Chondrocyte (in vitro differentiated cells): ENCODE data around the gene PABPN1. TPM values are rescaled to one million over a fixed set of nuclear protein-coding genes. Genes with fewer than 3 reads are reported as not detected.

Source experiments
- DNase-seq: peaks from one replicate; pipeline ENCODE4 v3.0.0; 2021; ENCODE audit warnings: mixed read lengths, low spot score
- H3K27ac Mint-ChIP-seq: one replicate; pipeline ENCODE4 v1.8.0; 2021; ENCODE audit warnings: mild to moderate bottlenecking, moderate library complexity, mixed read lengths; ENCODE audit not compliant: unreplicated experiment
- H3K27me3 Mint-ChIP-seq: 2 replicates; pipeline ENCODE4 v1.8.0; 2021; ENCODE audit warnings: low read depth, mixed read lengths
- H3K36me3 Mint-ChIP-seq: 2 replicates; pipeline ENCODE4 v1.8.0; 2021; ENCODE audit warnings: low read depth, mixed read lengths
- H3K4me1 Mint-ChIP-seq: 2 replicates; pipeline ENCODE4 v1.8.0; 2021; ENCODE audit warnings: low read depth, mild to moderate bottlenecking, mixed read lengths
- H3K4me3 Mint-ChIP-seq: one replicate; pipeline ENCODE4 v1.8.0; 2021; ENCODE audit warnings: mild to moderate bottlenecking, moderate library complexity, mixed read lengths; ENCODE audit not compliant: unreplicated experiment
- H3K9me3 Mint-ChIP-seq: 2 replicates; pipeline ENCODE4 v1.8.0; 2021; ENCODE audit warnings: low read depth, mixed read lengths
- CTCF ChIP-seq: fragments of 200-600 bp; sonication (generic); IDR thresholded peaks from 2 replicates; pipeline ENCODE4 v1.5.0; 2021; ENCODE audit warnings: antibody characterized with exemption, mild to moderate bottlenecking, moderate library complexity
- total RNA-seq: library from RNA; stranded (reverse); gene quantifications from 3 replicates; pipeline ENCODE4 v1.2.1, GENCODE V29; 2021

The PABPN1 gene
- total RNA-seq, 1 donor from 2014 or later, result 135 TPM

GRCh38 chr14:23284654-23285529 is 36.4 kb upstream of the PABPN1 start:
- H3K9me3 Mint-ChIP-seq, result no peaks in the 10 kb centered on the region
- no peaks in the 10 kb centered on the region for H3K36me3 Mint-ChIP-seq
- peak overlapping the region; percentile 59 for H3K27ac Mint-ChIP-seq
- no peaks in the 10 kb centered on the region for H3K27me3 Mint-ChIP-seq
- DNase-seq, result no peak
- H3K4me3 Mint-ChIP-seq, result peak overlapping the region; percentile 91
- TF ChIP-seq CTCF, result no peak
- H3K4me1 Mint-ChIP-seq, result peaks cover 23% of the 10 kb centered on the region

- DNase-seq, result no peak
- Mint-ChIP-seq H3K4me3 (peak overlapping the region; percentile 91), H3K9me3 (no peaks in the 10 kb centered on the region), H3K36me3 (no peaks in the 10 kb centered on the region), H3K27me3 (peaks cover 2% of the 10 kb centered on the region), H3K4me1 (peaks cover 23% of the 10 kb centered on the region), H3K27ac (peak overlapping the region; percentile 59)
- TF ChIP-seq CTCF, result no peak
These were observed 35.7 kb upstream of the PABPN1 start for GRCh38 chr14:23285530-23286019.

- H3K36me3 Mint-ChIP-seq, result no peaks in the 10 kb centered on the region
- peak; percentile 99 for DNase-seq
- H3K27ac Mint-ChIP-seq, result peak within 1 kb of the TSS; percentile 98
- H3K4me3 Mint-ChIP-seq, result peak within 1 kb of the TSS; percentile 91
- peak; percentile 55 for TF ChIP-seq CTCF
- H3K27me3 Mint-ChIP-seq, result peaks cover 2% of the 10 kb centered on the region
- no peaks in the 10 kb centered on the region for H3K9me3 Mint-ChIP-seq
- peaks cover 23% of the 10 kb centered on the region for H3K4me1 Mint-ChIP-seq
These were observed 35.0 kb upstream of the PABPN1 start, which contains the start of gene HOMEZ for GRCh38 chr14:23286020-23286901. Gene HOMEZ (minus strand): TSS chr14:23286132. CDS start chr14:23285952, 180 bp downstream.

GRCh38 chr14:23286902-23287479 is 34.3 kb upstream of the PABPN1 start:
- no peaks in the 10 kb centered on the region for H3K36me3 Mint-ChIP-seq
- peak overlapping the region; percentile 98 for H3K27ac Mint-ChIP-seq
- peaks cover 2% of the 10 kb centered on the region for H3K27me3 Mint-ChIP-seq
- H3K4me1 Mint-ChIP-seq, result peaks cover 23% of the 10 kb centered on the region
- H3K4me3 Mint-ChIP-seq, result peak overlapping the region; percentile 91
- H3K9me3 Mint-ChIP-seq, result no peaks in the 10 kb centered on the region
- DNase-seq, result no peak
- no peak for TF ChIP-seq CTCF
